HepG2 (cell line): ENCODE measurements around the gene TTLL11.

Experiments
- ATAD3A ChIP-seq: sonication (generic); formaldehyde crosslinking; IDR thresholded peaks from 2 replicates; pipeline ENCODE4 v1.4.0; 2020; ENCODE audit warnings: missing genetic modification reagents
- CBFB ChIP-seq: sonication (generic); formaldehyde crosslinking; IDR thresholded peaks from 2 replicates; pipeline ENCODE4 v1.4.0; 2020; ENCODE audit warnings: missing genetic modification reagents
- FIP1L1 ChIP-seq: fragments of 200-400 bp; formaldehyde crosslinking; IDR thresholded peaks from 2 replicates; pipeline ENCODE4 v1.6.1; 2018; ENCODE audit warnings: low read depth, mild to moderate bottlenecking, low read length, moderate library complexity, borderline replicate concordance; ENCODE audit not compliant: insufficient read depth
- IKZF1 ChIP-seq: fragments of 450-650 bp; IDR thresholded peaks from 2 replicates; pipeline ENCODE4 v1.7.1; 2016
- KLF6 ChIP-seq: IDR thresholded peaks from 2 replicates; pipeline ENCODE4 v1.8.0; 2016; ENCODE audit warnings: missing biosample characterization, missing genetic modification reagents
- NFRKB ChIP-seq: fragments of 450-650 bp; IDR thresholded peaks from 2 replicates; pipeline ENCODE4 v1.6.1; 2017
- PHF8 ChIP-seq: sonication (generic); formaldehyde crosslinking; IDR thresholded peaks from 2 replicates; pipeline ENCODE4 v1.5.0; 2020; ENCODE audit warnings: missing genetic modification reagents
- REL ChIP-seq: sonication (generic); formaldehyde crosslinking; conservative IDR thresholded peaks from 2 replicates; pipeline ENCODE4 v1.8.0; 2022; ENCODE audit warnings: mild to moderate bottlenecking, missing genetic modification reagents, moderate library complexity
- SRSF1 ChIP-seq: fragments of 200-400 bp; formaldehyde crosslinking; optimal IDR thresholded peaks from 2 replicates; pipeline ENCODE3; 2017; ENCODE audit warnings: mild to moderate bottlenecking, low read depth, low read length, moderate library complexity
- TAF1 ChIP-seq: sonication (generic); formaldehyde crosslinking; IDR thresholded peaks from 2 replicates; pipeline ENCODE4 v1.4.0; 2020; ENCODE audit warnings: missing genetic modification reagents
- ZNF510 ChIP-seq: sonication (generic); formaldehyde crosslinking; IDR thresholded peaks from 2 replicates; pipeline ENCODE4 v1.4.0; 2020; ENCODE audit warnings: low read depth, mild to moderate bottlenecking, missing genetic modification reagents
- ZNF772 ChIP-seq: sonication (generic); formaldehyde crosslinking; IDR thresholded peaks from 2 replicates; pipeline ENCODE4 v1.5.0; 2020; ENCODE audit warnings: mild to moderate bottlenecking, missing genetic modification reagents
- ZNF776 ChIP-seq: sonication (generic); formaldehyde crosslinking; IDR thresholded peaks from 2 replicates; pipeline ENCODE4 v1.4.0; 2020; ENCODE audit warnings: mild to moderate bottlenecking, missing genetic modification reagents
- TF ChIP-seq, protein P1 (sequence below): sonication (generic); formaldehyde crosslinking; IDR thresholded peaks from 2 replicates; pipeline ENCODE4 v1.5.0; 2020; ENCODE audit warnings: mild to moderate bottlenecking, missing genetic modification reagents, moderate library complexity

DNA sequence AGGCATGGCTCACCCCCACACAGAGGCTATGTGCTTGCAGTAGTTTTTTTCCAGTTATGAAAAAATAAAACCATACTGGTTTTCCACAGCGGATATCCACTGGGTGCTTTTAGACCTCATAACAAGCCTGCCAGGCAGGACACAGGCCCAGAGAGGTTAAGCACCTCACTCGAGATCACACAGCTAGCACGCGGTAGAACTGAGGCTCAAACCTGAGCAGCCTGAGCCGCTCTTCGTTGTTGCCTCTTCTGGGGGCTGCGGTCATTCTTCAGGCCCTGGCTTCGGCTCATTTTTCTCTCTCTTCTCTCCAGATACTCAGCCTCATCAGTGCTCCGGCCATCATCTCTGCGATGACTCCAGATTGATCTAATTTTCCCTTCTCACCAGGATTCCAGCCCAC lies 196.0 kb downstream of the TTLL11 start:
- TF ChIP-seq, protein P1, sequence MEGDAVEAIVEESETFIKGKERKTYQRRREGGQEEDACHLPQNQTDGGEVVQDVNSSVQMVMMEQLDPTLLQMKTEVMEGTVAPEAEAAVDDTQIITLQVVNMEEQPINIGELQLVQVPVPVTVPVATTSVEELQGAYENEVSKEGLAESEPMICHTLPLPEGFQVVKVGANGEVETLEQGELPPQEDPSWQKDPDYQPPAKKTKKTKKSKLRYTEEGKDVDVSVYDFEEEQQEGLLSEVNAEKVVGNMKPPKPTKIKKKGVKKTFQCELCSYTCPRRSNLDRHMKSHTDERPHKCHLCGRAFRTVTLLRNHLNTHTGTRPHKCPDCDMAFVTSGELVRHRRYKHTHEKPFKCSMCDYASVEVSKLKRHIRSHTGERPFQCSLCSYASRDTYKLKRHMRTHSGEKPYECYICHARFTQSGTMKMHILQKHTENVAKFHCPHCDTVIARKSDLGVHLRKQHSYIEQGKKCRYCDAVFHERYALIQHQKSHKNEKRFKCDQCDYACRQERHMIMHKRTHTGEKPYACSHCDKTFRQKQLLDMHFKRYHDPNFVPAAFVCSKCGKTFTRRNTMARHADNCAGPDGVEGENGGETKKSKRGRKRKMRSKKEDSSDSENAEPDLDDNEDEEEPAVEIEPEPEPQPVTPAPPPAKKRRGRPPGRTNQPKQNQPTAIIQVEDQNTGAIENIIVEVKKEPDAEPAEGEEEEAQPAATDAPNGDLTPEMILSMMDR (CRISPR knock-in tag): no peak
- TF ChIP-seq ATAD3A (no peak), CBFB (CRISPR knock-in tag) (no peak), ZNF772 (CRISPR knock-in tag) (no peak), ZNF510 (CRISPR knock-in tag) (no peak), PHF8 (CRISPR knock-in tag) (no peak), FIP1L1 (no peak), ZNF776 (CRISPR knock-in tag) (no peak), KLF6 (CRISPR knock-in tag) (no peak), SRSF1 (no peak), NFRKB (no peak), TAF1 (CRISPR knock-in tag) (no peak), IKZF1 (no peak), REL (no peak)
